SKM-1 treated with dmso at 0.1 percent for 144 hours (cell line): ENCODE results near the gene PVR.
"Not testable (repeated sequence)": the region's sequence is repeated elsewhere in the genome, so short reads cannot be mapped to it uniquely, and the experiment has no call there.

ENCODE experiments used
- DNase-seq: peaks from one replicate; lab custom pipeline; 2025; ENCODE audit not compliant: unreplicated experiment; lab: John Stamatoyannopoulos, UW

Gene PVR

DNA sequence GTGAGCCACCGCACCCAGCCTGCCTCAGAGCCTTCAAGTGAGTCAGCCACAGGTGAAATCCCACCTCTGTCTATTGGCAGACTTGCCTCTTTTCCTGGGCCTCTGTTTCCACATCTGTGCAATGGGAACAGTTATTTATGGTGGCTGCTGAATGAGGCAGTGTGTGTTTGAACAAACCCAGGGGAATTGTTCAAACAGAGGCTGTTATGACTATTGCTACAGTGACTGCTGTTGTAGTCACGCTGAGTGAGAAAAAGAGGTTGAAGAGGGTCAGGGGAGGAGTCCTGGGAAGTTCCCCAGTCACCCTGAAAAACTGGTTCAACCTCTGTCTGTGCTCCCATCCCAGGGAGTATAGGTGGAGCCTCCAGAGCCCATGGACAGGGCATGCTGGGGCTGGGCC, 27.7 kb downstream of the PVR start, which contains the start of gene CEACAM19:
Gene CEACAM19, plus strand, starts transcription at position 83 of the 400 bp plus-strand sequence. CDS start 450 bp downstream, outside the sequence.
- no peak for DNase-seq

DNA sequence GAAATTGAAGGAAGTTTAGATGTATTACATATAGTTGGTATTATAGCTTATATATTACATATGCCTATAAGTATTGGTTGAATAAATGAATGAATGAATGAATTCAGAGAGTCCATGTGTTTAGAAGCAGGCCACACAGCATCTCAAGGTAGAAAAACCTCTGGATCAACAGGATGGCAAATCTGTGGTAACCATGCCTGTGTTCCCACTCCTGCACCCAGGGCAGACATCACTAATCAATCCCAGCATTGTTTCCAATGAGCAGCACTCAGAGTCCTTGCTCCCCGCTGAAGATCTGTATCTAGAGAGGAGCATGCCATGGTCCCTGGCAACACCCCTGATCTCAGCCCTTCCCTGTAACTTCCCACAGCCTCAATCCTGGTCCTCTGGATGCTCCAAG, 28.5 kb downstream of the PVR start:
- DNase-seq = no peak

DNA sequence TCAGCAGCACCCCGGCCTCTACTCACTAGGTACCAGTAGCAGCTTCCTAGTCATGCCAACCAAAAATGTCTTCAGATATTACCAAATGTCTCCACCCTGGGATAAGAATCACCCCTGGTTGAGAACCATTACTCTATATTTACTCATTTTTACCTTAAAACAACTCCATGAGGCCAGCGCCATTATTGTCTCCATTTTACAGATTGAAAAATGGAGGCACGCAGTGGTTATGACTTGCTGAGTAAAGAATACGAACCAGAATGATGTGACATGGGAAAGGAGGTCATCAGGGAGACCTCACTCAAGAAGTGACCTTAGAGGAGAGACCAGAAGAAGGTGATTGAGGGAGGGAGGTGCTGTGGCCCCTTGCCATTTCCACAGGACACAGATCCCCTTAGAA, 29.8 kb downstream of the PVR start:
- DNase-seq = no peak

- DNase-seq = no peak
These were observed 31.8 kb downstream of the PVR start for GRCh38 chr19:44675521-44675920.

- peak; percentile 11 for DNase-seq
These were observed 33.5 kb downstream of the PVR start for GRCh38 chr19:44677019-44677811.

GRCh38 chr19:44680536-44680935, 36.8 kb downstream of the PVR start:
- DNase-seq = no peak

DNA sequence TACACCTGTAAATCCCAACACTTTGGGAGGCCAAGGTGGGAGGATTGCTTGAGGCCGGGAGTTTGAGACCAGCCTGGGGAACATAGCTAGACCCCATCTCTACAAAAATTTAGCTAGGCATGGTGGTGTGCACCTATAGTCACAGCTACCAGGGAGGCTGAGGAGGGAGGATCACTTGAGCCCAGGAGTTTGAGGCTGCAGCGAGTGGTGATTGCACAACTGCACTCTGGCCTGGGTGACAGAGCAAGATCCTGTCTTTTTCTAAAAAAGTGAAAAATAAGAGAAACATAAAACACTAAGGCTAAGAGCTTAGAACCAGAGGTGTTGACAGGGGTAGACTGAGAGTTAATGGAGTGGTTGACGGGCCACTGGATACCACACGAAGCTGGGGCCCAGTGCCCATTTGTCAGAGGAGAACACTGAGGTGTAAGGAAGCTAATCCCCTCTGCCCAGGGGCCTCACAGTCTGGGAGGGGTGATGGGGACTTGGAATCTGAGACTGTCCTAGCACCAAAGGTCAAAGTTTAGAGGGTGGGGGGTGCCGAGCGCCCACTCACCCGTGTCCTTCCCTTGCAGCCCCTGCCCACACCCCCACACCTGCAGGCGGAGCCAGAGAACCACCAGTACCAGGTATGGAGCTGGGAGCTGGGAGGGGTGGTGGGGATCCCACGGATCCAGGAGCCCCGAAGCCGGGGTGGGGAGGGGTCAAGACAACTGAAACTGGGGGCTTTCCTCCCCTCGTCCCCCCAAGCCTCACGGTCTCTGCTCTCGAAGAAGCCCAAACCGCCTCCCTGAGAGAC, 38.5 kb downstream of the PVR start:
- no peak for DNase-seq

GRCh38 chr19:44682807-44683206, 39.1 kb downstream of the PVR start:
- DNase-seq = no peak

GRCh38 chr19:44683434-44684210, 39.9 kb downstream of the PVR start:
- DNase-seq = no peak

- DNase-seq = not testable (repeated sequence)
These were observed 40.7 kb downstream of the PVR start for GRCh38 chr19:44684396-44684795.

GRCh38 chr19:44684892-44685863, 41.5 kb downstream of the PVR start:
- no peak for DNase-seq

- peak; percentile 19 for DNase-seq
These were observed 42.2 kb downstream of the PVR start for GRCh38 chr19:44685877-44686276.

DNA sequence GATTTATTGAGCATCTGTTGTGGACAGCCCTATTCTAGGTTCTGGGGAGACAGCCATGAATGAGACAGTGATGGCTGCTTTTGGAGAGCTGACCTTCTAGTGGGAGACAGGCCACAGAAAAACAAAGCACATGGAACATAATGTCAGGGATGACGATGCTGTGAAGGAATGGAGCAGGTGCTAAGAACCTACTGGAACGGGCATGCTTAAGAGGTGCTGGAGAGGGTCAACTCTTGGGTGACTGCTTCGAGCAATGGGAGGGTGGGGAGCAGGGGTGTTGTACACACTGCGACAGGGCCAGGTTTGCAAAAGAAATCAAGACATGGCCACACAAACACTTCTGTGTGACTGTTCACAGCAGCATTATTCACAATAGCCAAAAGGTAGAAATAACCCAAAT, 43.2 kb downstream of the PVR start:
- DNase-seq = no peak

- no peak for DNase-seq
These were observed 44.2 kb downstream of the PVR start for GRCh38 chr19:44687888-44688287.

DNA sequence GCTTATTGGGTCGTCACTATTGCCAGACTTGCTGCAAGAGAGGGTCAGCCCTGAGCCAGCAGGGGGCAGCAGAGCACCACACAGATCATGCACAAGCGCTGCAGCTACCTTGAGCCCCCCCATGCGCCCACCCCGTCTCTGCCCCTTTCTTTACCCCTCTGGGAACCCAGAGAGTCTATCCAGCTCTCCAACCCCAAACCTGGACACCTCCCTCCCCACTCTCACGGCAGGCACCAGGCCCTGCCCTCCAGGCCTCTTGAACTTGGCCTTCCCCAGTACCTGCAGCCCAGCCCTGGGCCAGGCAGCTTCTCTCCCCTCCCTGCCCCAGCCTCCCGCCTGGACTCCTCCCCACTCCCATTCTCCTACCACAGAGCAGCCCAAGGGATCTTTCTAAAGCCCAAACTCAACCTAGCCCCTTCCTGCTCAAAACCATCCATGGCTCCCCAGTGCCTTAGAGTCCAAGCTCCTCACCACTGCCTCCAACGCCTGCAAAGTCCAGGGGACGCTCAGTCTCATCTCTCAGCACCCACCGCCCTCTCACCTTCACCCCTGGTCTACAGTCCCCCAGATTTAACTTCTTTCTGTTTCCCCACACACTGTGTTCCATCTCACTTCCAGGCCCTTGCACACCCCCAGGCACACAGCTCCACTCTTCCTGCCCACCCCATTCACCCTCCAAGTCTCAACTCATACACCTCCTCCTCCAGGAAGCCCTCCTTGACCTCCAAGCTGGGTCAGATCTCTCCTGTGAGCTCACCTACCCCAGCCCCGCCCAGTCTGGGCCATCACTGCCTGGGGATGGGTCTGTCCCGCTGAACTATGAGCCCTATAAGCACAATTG, 45.8 kb downstream of the PVR start:
- DNase-seq = peak; percentile 4

DNA sequence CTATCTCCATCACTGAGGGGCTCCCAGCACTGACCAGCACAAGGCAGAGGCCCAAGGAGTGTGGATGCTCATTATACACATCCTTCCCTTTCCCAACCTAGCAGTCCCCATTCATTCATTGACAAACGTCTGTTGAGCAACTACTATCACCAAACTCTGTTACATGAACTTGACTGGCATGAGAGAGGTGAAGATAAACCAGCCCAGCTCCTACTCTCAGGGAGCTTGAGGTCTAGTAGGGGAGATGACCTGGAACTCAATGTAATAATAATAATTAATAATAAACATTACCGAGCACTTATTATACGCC, 46.4 kb downstream of the PVR start:
- DNase-seq = no peak

DNA sequence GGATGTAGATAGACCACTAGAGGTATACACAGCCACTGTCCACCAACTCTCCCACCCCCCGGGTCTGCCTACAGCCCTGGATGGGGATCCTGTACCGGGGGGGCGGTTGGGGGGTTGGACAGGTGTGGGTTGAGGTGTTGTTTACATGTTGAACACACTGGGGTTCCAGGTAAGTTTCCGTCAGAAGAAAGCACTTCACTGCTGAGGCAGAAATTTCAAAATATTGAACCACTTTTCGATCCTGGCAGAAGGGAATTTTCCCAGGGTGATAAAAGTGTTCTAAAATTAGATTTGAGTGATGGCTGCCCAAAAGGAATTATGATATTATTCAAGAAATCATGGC, 48.6 kb downstream of the PVR start:
- DNase-seq = no peak

- DNase-seq = no peak
These were observed 50.5 kb downstream of the PVR start for GRCh38 chr19:44694184-44694579.

- DNase-seq = no peak
These were observed 53.4 kb downstream of the PVR start for GRCh38 chr19:44696939-44697669.
